HG02798 (cell line): ENCODE results near the gene RNASEH2B.

Experiments
- ATAC-seq: cut with Tn5 transposase; IDR thresholded peaks from one replicate; pipeline ENCODE4 v1.9.1; 2021; ENCODE audit warnings: mild to moderate bottlenecking; ENCODE audit not compliant: unreplicated experiment, poor library complexity

RNASEH2B gene

DNA sequence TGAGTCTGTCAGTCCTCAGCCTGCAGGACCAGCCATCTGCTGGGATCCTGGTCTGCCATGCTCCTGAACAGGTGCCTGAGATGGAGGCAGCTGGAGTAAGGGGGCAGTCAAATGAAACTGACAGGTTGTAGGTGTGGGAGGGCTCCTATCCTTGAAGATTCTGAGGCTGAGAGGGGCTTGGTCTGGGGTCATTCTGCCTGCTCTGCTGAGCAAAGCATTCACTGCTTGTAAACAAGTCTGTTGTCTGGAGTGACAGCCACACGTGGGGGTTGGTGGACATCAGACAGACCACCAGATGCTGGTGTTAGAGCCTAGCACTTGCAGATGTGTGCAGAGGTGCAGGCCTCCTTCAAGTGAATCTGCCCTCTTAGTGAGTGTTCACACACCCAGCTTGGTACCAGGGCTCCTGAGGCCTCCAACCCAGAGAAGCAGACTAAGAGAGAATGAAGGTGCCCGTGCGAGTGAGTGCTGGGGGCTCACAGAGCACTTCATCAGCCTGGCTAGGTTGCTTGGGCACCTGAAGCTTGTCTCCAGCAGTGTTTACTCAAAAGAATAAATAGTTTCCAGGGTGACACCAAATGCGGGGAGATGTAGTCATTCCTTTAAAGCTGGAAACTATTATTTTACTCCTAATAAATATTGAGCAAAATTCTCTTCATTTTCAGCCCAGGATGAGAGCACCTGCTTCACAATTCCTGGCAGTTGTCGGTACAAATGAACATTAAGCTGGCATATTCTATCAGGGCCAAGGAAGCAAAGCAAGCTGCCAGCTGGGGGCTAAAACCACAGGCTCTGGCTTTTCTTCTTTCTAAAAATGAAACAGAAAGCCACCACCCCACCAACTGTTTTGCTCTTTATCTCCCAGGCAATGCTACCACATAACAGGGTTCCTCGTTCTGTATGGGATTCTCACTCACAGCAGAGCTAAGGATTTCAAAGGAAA lies 82.3 kb downstream of the RNASEH2B start:
- peak; percentile 83 for ATAC-seq

DNA sequence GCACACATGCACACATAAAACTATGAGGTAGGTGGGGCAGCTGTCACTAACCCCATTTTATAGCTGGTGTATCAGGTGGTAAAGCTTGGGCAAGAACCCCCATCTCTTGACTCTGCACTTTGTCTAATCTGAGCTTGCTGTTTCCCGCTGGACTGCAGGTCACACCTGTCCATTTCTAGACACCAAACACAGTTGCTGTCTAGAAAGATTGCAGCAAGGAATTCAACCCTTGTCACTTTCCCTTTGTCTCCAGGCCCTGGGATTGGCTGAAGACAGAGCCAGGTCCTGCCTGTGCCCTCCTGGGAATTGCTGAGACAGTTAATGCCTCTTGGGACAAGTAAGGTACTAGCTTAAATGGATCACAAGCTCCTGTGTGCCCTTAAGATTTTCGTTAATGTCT lies 83.8 kb downstream of the RNASEH2B start:
- no peak for ATAC-seq

DNA sequence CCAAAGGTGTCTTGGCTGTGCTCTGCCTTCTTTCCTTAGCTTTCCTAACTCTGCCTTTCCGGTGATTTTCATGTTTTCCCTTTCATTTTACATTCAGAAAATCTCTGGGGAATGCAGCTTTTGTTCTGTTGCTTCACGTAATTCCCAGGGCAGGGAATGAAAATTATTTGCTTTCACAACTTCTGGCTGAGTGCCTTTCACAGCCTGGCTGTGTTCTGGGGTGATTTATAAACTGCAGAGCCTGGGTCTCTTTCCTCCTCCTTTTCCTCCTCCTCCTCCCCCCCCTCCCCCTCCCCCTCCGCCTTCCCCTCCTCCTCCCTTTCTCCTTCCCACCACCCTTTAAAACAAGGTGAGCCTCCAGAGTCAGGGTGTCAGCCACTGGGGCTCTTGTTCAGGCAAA lies 84.3 kb downstream of the RNASEH2B start:
- ATAC-seq, result no peak

DNA sequence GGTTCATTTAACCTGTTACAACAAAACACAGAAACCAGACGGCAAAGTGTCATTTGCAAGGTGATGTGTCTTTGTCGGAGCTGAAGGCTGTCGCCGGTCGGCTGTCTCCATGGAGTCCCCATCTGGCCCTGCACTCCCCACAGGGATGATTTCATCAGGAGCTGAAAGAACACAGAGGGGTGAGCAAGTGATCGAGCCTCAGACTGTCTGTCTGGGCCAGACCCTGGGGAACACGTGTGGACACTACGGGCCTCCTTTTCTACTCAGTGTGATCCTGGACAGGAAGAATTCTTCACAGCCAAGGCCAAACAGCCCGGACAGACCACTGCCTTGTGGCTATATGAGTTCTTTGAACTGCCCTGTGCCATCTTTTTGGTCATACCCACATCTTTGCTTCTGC lies 85.1 kb downstream of the RNASEH2B start:
- no peak for ATAC-seq

DNA sequence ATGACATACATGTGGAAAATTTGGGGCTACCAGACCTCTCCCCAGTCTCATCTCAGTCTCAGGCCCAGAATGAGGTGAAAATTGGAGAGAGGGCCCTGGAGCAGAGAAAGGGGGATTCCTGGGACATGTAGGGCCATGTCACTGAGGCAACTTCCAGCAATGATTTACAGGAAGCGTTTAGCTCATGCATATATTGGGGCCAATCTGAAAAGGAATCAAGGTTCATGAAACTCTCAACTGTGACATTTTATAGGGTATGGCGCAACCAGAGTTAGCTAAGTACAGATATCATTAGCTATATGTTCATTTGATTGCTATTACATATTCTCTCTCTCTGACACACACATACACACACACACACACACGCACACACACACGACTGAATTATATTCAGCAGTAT lies 86.3 kb downstream of the RNASEH2B start:
- no peak for ATAC-seq

DNA sequence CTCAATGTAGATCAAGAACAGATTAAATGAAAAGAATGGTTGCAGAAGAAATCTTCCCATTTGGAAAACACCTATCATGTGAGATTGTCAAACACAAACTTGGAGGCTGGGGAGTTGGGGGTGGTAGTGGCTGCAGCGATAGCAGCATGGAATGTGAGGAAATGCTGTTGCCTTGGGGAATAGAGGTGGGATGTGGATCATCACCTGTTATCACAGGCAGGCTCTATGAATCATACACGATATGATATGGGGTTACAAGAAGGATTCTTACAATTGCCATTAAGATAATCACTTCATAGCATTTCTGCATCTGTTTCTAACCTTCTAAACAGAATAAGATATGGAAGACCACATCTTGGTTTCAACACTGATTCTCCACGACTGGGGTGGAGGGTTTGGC lies 88.7 kb downstream of the RNASEH2B start:
- no peak for ATAC-seq

DNA sequence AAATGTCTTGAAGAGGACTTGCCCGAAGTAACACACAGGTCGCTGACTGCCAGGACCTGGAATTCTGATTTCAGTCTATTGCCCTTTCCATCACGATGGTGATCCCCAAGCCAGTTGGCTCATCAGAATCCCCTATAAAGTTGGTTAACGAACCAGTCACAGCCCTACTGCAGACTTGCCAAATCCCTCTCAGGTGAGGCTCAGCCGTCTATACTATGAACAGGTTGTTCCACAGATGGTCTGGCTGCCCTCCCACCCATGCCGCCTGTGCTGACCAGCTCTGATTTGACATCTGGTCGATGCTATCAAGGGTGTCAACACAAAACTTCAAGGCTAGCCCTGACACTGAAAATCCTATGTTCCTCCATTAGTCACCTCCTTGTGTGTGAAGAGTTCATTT lies 90.0 kb downstream of the RNASEH2B start:
- no peak for ATAC-seq

DNA sequence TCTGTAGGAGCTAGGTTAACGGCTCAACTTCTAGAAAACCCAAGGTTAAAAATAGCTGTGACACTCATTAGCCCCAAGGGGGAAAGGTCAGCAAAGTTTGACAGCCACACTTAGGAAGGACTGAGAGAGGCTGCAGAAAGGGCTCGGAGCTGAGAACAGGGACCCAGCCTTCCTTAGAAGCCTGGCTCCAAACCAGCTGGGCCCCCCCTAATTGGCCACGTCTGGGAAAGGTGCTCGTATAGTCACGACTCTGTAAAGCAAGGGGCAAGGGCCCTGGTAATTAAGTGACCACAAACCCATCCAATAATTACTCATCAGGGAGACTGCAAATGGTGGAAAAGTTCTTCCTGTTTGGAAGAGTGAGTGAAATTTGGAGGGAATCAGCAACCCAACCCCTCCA lies 90.5 kb downstream of the RNASEH2B start:
- ATAC-seq, result no peak

DNA sequence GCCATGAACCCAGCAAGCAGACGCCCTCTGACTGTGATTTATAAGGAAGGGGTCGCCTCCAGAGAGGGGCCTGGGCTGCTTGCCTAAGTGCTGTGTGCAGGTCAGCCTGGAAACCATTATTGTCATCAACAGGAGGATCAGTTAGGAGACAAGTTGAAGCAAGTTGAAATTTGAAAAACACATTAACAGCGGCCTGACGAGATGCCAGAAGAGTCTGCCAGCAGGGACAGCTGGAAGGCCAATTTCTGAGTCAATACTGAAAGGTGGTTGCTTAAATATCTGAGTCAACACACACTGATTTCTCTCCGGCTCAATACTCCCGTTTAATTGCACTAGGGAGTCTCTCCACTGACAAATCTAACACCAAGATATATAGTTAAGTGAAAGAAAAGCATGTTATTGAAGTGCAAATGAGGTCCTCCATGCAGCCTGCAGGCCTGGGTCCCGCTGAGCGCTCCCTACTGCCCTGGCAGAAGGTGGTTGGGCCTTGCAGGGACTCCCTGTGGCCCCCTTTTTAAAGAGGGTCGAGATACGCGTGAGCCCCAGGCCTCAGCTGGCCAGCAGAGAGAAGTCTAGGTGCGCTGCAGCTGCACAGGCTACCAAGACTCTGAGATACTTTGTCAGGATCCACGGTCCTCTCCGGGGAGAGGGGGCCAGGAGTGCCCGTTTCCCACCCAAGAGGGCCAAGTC lies 91.1 kb downstream of the RNASEH2B start:
- no peak for ATAC-seq

DNA sequence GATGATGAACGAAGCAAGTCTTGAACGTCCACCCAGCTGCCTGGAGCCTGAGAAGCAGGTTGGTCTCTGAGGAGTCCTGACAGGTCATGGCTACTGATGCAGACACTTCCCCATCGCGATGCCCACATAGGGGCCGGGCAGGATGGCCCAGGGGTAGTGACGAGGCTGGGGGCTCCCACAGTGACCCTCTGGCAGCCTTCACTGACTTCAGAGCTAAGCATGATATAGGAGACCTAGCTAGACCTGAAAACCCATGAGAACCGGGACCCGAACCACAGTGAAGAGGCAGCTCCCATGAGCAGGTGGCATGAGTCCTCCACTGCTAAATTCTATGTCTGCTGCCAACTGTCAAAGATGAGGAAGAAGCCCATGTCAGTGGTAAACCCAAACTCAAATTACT lies 91.7 kb downstream of the RNASEH2B start:
- ATAC-seq, result no peak

DNA sequence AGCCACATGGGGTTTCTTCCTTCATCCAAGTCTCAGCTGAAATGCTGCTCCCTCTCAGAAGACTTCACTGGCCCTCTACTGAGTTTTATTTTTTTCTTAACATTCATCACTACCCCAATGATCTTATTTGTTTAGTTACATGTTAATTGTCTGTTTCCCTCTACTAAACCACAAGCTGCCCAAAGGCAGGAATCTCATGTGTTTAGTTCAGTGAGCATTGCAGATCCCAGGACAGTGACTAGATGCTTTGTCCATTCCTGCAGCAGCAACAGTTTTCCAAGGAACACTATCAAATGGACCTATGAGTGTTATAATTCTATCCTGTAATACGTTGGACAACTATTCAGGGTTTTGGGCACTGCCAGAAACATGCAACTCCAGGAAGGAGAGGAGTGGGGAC lies 93.1 kb downstream of the RNASEH2B start:
- ATAC-seq, result no peak

DNA sequence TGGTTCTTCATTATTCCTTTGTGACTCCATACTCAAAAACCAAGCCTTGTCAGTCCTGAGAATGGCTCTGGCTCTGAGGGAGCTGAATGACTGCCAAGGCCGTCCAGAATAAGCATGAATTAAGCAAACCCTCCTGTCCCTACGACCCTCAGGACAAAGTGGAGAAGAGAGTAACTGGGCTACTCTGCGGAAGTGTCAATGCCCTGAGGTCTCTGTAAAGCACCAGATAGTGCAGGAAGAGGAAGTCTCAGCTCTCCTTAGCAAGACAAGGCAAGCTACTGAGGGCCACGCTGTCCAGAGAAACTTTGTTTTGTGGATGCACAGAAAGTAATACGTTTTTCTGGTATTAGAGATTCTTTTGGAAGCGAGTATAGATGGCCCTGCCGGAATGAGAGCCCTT lies 94.1 kb downstream of the RNASEH2B start:
- ATAC-seq, result no peak

DNA sequence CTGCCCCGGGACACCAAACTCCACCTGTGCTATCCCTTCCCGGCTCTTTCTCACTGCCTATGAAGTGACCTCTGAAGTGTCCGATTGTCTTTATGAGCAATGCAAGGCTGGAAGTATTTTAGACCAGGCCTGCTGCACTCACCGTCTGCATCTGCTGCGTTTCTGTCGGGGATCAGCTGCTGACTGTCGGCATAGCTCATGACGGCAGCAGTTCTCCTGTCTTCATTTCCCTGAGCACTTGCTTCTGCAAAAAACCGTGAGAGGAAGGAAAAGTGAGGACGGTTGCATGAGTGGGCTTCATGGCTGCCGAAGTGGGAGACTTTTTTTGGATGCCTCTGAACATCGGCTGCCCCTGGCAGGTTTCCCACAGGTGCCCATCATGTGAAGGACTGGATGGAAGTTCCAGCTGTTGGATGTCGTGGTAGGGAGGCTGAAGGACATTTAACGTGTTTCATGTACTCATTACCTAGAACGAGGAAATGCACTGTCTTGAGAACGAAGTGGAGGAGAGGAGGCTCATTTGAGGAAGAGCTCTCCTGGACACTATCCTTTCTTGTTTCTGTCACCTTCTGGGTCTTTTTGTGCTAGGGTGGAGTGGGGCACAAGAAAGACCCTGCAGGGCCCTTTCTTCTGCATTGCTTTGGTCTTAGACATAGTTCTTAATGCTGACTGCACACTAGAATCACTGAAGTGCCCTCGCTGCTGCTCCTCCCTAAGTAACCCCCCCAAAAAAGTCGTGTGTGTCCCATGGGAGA lies 94.7 kb downstream of the RNASEH2B start:
- no peak for ATAC-seq

DNA sequence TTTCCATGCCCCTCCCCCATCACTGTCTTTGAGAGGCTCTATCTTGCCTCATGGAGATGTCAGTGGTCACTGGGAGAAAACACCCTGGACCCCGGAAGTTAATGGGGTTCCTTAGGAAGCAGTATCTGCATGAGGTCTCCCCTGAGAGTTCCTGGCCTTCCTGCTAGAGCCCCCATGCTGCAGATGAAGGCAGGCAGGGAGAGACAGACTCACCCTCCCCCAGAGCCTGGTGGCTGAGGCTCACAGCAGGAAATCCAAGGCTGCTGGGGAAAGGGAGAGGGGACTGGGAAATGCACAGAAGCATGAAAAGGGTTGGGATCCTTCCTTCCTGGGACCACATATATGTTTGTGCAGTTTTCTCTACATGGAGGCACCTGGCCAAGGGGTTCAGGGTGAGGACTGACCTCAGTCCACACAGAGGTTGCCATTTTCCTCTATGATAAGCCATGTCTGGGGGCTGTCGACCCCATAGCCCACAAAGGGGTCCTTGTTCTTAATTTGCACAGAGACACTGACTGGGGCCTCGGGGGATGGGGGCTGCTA lies 95.4 kb downstream of the RNASEH2B start:
- no peak for ATAC-seq

DNA sequence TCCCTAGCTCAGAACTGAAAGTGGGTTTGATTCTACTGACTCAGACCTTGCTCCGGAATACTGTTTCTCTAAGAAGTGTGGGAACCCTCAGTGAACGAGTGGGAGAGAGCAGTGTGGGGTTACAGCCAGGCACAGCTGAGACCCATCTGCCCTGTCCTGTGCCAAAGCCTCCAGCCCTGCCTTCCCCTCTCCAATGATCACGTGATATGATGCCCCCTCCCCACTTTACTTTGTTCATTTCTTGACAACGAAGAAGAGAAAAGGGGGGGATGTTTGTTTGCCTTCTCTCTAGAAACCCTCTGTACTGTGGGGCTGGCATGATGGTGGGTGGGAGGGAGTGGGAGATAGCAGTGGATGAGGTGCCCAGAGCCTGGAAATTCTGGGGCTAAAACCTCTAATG lies 96.0 kb downstream of the RNASEH2B start:
- no peak for ATAC-seq
